ENCODE measurements around the gene SMG5.

SMG5 gene

GRCh38 chr1:156310962-156311361, 28.3 kb upstream of the SMG5 start:
- no peak overlapping the region for H3K27ac ChIP-seq
- DNase-seq = no peak
- H3K9me3 ChIP-seq (ENCODE audit: severe bottlenecking) = no peaks in the 10 kb centered on the region
- no peaks in the 10 kb centered on the region for H3K27me3 ChIP-seq (ENCODE audit: insufficient read depth, low read depth, severe bottlenecking)
- TF ChIP-seq, protein P1, sequence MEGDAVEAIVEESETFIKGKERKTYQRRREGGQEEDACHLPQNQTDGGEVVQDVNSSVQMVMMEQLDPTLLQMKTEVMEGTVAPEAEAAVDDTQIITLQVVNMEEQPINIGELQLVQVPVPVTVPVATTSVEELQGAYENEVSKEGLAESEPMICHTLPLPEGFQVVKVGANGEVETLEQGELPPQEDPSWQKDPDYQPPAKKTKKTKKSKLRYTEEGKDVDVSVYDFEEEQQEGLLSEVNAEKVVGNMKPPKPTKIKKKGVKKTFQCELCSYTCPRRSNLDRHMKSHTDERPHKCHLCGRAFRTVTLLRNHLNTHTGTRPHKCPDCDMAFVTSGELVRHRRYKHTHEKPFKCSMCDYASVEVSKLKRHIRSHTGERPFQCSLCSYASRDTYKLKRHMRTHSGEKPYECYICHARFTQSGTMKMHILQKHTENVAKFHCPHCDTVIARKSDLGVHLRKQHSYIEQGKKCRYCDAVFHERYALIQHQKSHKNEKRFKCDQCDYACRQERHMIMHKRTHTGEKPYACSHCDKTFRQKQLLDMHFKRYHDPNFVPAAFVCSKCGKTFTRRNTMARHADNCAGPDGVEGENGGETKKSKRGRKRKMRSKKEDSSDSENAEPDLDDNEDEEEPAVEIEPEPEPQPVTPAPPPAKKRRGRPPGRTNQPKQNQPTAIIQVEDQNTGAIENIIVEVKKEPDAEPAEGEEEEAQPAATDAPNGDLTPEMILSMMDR (IDR thresholded peaks at IDR 0.05; ENCODE audit: low read depth, low read length) = no peak
- no peak overlapping the region for H3K4me3 ChIP-seq (ENCODE audit: low read depth, low read length)
- peaks cover 99% of the 10 kb centered on the region for H3K36me3 ChIP-seq

DNA sequence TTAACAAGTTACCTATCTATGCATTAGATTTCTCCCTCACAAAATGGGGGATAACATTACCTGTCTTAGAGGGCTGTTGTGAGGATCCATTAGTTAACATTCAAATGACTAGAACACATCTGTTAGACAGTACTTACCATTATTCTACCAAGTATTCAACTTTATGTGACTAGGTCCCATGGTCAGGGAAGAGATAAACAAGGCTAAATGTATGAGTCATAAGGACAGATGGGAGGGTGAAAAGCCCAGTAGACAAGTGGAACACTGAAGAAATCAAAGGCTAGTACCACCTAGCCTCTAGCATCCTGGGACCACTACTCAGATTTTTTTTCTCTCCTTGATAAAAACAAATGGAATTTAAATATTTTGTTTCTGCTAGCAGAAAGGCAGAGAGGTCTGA, 25.5 kb upstream of the SMG5 start:
- no peaks in the 10 kb centered on the region for H3K27me3 ChIP-seq (ENCODE audit: insufficient read depth, low read depth, severe bottlenecking)
- no peak for DNase-seq
- H3K4me3 ChIP-seq (ENCODE audit: low read depth, low read length) = no peak overlapping the region
- no peaks in the 10 kb centered on the region for H3K9me3 ChIP-seq (ENCODE audit: severe bottlenecking)
- TF ChIP-seq, protein P1 (IDR thresholded peaks at IDR 0.05; ENCODE audit: low read depth, low read length) = no peak
- H3K36me3 ChIP-seq = peaks cover 93% of the 10 kb centered on the region
- no peak overlapping the region for H3K27ac ChIP-seq

DNA sequence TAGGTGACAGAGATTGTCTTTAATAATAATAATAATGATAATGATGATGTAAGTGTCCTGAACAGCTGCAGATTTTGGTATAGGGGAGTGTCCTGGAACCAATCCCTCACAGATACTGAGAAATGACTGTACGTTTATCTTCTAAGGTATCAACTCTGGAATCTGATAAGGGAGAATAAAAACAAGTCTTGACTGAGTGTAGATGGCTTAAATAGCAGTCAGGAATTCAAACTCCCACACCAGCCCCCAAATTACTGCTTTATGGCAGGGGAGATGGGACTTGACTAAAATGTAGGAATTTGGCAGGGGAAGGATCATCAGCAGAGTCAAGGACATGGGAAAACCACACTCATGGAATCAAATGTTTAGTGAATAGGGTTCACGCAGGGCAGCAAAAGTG, 22.6 kb upstream of the SMG5 start:
- H3K27me3 ChIP-seq (ENCODE audit: insufficient read depth, low read depth, severe bottlenecking) = no peaks in the 10 kb centered on the region
- no peak for DNase-seq
- TF ChIP-seq, protein P1 (IDR thresholded peaks at IDR 0.05; ENCODE audit: low read depth, low read length) = no peak
- H3K36me3 ChIP-seq = peaks cover 70% of the 10 kb centered on the region
- H3K27ac ChIP-seq = no peak overlapping the region
- H3K4me3 ChIP-seq (ENCODE audit: low read depth, low read length) = no peak overlapping the region
- H3K9me3 ChIP-seq (ENCODE audit: severe bottlenecking) = no peaks in the 10 kb centered on the region

GRCh38 chr1:156303241-156303640, 20.6 kb upstream of the SMG5 start:
- Histone ChIP-seq H3K36me3 (peaks cover 54% of the 10 kb centered on the region), H3K4me3 (ENCODE audit: low read depth, low read length) (no peak overlapping the region), H3K27ac (no peak overlapping the region), H3K9me3 (ENCODE audit: severe bottlenecking) (no peaks in the 10 kb centered on the region), H3K27me3 (ENCODE audit: insufficient read depth, low read depth, severe bottlenecking) (no peaks in the 10 kb centered on the region)
- TF ChIP-seq, protein P1 (IDR thresholded peaks at IDR 0.05; ENCODE audit: low read depth, low read length) = no peak
- DNase-seq = no peak

- TF ChIP-seq, protein P1 (IDR thresholded peaks at IDR 0.05; ENCODE audit: low read depth, low read length) = no peak
- Histone ChIP-seq H3K36me3 (peaks cover 18% of the 10 kb centered on the region), H3K27me3 (ENCODE audit: insufficient read depth, low read depth, severe bottlenecking) (no peaks in the 10 kb centered on the region), H3K4me3 (ENCODE audit: low read depth, low read length) (no peak within 1 kb of the TSS), H3K27ac (no peak within 1 kb of the TSS), H3K9me3 (ENCODE audit: severe bottlenecking) (no peaks in the 10 kb centered on the region)
- DNase-seq = no peak
Observed at GRCh38 chr1:156298852-156299357, 16.3 kb upstream of the SMG5 start, which contains the start of gene VHLL. Gene VHLL (minus strand): TSS chr1:156299307. CDS start chr1:156299189, 118 bp downstream.

DNA sequence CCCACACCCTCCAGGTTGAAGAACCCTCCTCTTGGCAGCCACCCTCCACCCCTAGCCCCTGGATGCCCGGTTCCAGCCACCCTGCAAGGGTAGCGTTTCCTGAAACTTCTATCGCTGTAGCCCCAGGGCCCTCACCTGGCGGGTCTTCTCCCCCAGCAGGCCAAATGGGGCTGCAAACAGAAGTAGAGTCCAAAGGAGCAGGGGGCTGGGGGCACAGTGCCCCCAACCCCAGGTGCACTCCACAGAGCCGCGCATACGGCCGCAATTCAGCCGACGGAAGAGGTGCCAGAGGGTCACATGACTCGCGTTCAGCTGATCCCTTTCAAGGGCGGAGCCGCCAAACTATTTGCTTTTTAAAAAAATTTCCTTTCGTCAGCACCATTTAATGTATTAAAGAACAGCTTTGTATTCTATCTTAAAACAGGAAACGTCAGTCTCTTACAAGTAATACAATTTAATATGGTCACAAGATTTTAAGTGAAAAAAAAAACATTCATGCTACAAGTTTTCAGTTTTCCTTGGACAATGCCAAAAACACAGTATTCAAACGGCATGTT, 12.8 kb upstream of the SMG5 start, which contains the start of gene GLMP:
TSS of gene GLMP (minus strand) at position 289 of the 557 bp plus-strand sequence. CDS start at position 255, 34 bp downstream.
- H3K4me3 ChIP-seq (ENCODE audit: low read depth, low read length) = peak within 1 kb of the TSS; percentile 43
- no peaks in the 10 kb centered on the region for H3K9me3 ChIP-seq (ENCODE audit: severe bottlenecking)
- DNase-seq = peak; percentile 46
- no peaks in the 10 kb centered on the region for H3K27me3 ChIP-seq (ENCODE audit: insufficient read depth, low read depth, severe bottlenecking)
- TF ChIP-seq, protein P1 (IDR thresholded peaks at IDR 0.05; ENCODE audit: low read depth, low read length) = no peak
- 0 out of 2 replicates have a peak within 1 kb of the TSS, but pooled peaks have one; percentile 1 for H3K27ac ChIP-seq
- peaks cover 15% of the 10 kb centered on the region for H3K36me3 ChIP-seq
